Breast epithelium (tissue), 3 donors: ENCODE measurements around the gene CASP8.

Experiments used
- POLR2A ChIP-seq: fragments of 450-650 bp; IDR thresholded peaks from one replicate; pipeline ENCODE4 v1.6.1; 2016; ENCODE audit warnings: antibody characterized with exemption, mild to moderate bottlenecking, moderate library complexity
- TF ChIP-seq, protein P1 (sequence below), 3 donors: fragments of 450-650 bp; IDR thresholded peaks; one replicate each; pipeline ENCODE4 v1.5.1; 2016 to 2017; ENCODE audit warnings: antibody characterized with exemption in 3 of 3, mild to moderate bottlenecking in 3 of 3, moderate library complexity in 3 of 3

DNA sequence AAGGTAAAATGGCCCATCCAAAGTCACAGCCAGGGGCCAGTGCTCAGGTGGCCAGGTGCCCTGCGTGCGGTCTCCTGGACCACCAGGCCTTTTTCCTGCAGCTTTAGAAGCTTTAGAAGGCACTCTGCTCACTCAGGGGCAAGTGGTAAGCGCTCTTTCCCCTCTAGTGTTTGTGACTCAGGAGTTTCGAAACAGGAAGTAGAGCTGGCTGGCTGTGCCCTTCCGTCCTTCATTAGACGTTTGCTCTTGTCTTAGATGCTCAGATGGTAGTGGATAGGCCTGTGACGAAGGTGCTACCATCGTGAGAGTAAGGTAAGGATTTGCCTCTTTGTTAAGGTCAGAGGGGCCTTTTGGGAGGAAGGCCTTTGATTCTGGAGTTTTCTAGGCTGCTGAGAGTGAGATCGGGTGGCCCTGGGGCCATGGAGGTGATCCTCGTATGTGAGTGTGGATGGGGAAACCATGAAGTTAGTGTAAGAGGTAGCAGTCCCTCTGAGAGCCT is at the start of gene CASP8:
- TF ChIP-seq, protein P1, sequence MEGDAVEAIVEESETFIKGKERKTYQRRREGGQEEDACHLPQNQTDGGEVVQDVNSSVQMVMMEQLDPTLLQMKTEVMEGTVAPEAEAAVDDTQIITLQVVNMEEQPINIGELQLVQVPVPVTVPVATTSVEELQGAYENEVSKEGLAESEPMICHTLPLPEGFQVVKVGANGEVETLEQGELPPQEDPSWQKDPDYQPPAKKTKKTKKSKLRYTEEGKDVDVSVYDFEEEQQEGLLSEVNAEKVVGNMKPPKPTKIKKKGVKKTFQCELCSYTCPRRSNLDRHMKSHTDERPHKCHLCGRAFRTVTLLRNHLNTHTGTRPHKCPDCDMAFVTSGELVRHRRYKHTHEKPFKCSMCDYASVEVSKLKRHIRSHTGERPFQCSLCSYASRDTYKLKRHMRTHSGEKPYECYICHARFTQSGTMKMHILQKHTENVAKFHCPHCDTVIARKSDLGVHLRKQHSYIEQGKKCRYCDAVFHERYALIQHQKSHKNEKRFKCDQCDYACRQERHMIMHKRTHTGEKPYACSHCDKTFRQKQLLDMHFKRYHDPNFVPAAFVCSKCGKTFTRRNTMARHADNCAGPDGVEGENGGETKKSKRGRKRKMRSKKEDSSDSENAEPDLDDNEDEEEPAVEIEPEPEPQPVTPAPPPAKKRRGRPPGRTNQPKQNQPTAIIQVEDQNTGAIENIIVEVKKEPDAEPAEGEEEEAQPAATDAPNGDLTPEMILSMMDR (IDR thresholded peaks at IDR 0.05), result no peak
- no peak for TF ChIP-seq POLR2A
